ENCODE results near the gene SELENOI. TPM values are rescaled to one million over a fixed set of nuclear protein-coding genes. Genes with fewer than 3 reads are reported as not detected.
A peak's percentile ranks its signal among the peaks of the same experiment; 100 is the strongest.

SELENOI gene
- total RNA-seq, 1 donor from 2014 or later = 28.2 TPM

GRCh38 chr2:26340831-26341230 lies 5.1 kb upstream of the SELENOI start:
- no peak overlapping the region for H3K4me3 Mint-ChIP-seq (ENCODE audit: unreplicated experiment)
- H3K4me1 Mint-ChIP-seq (ENCODE audit: unreplicated experiment) = peaks cover 15% of the 10 kb centered on the region
- H3K36me3 Mint-ChIP-seq (ENCODE audit: low read depth, unreplicated experiment) = no peaks in the 10 kb centered on the region
- no peak for DNase-seq (ENCODE audit: low spot score)
- H3K9me3 Mint-ChIP-seq (ENCODE audit: unreplicated experiment) = no peaks in the 10 kb centered on the region
- H3K27ac Mint-ChIP-seq (ENCODE audit: unreplicated experiment) = no peak overlapping the region
- no peak for TF ChIP-seq CTCF (IDR thresholded peaks at IDR 0.05; ENCODE audit: unreplicated experiment)
- peaks cover 3% of the 10 kb centered on the region for H3K27me3 Mint-ChIP-seq (ENCODE audit: unreplicated experiment)

DNA sequence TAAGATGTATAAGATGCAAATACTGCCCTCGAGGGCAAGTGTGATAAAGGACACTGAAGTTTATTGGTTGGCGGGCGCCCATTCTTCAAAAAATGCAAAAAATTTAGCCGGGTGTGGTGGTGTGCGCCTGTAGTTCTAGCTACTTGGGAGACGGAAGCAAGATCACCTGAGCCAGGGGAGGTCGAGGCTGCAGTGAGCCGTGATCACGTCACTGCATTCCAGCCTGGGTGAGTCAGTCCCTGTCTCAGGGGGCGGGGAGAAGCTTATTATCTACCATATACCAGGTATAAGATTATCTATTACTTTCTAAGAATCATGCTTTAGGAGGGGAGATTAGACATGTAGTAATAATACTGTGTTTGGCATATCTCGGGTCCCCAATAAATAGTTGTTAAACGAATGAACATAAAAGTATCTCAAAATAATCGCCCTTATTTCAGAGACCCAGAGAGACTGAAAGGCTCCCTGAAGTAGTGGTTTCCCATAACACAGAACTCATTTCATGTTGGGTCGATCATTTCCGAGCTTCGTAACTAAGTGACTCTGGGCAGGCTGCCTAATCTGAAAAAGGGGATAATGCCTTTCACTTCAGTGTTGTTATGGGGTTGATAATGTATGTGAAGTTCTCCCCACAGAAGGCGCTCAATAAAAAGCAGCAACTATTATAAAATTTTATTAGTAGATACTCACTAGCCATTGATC lies 1.2 kb upstream of the SELENOI start:
- peak overlapping the region; percentile 99 for H3K4me3 Mint-ChIP-seq (ENCODE audit: unreplicated experiment)
- peak overlapping the region; percentile 99 for H3K27ac Mint-ChIP-seq (ENCODE audit: unreplicated experiment)
- no peak for TF ChIP-seq CTCF (IDR thresholded peaks at IDR 0.05; ENCODE audit: unreplicated experiment)
- peaks cover 30% of the 10 kb centered on the region for H3K4me1 Mint-ChIP-seq (ENCODE audit: unreplicated experiment)
- no peak for DNase-seq (ENCODE audit: low spot score)
- H3K9me3 Mint-ChIP-seq (ENCODE audit: unreplicated experiment) = no peaks in the 10 kb centered on the region
- no peaks in the 10 kb centered on the region for H3K36me3 Mint-ChIP-seq (ENCODE audit: low read depth, unreplicated experiment)
- peaks cover 1% of the 10 kb centered on the region for H3K27me3 Mint-ChIP-seq (ENCODE audit: unreplicated experiment)

- Mint-ChIP-seq H3K27me3 (ENCODE audit: unreplicated experiment) (peaks cover 1% of the 10 kb centered on the region), H3K9me3 (ENCODE audit: unreplicated experiment) (no peaks in the 10 kb centered on the region), H3K4me3 (ENCODE audit: unreplicated experiment) (peak overlapping the region; percentile 99), H3K4me1 (ENCODE audit: unreplicated experiment) (peaks cover 30% of the 10 kb centered on the region), H3K27ac (ENCODE audit: unreplicated experiment) (peak overlapping the region; percentile 99), H3K36me3 (ENCODE audit: low read depth, unreplicated experiment) (no peaks in the 10 kb centered on the region)
- DNase-seq (ENCODE audit: low spot score) = no peak
- no peak for TF ChIP-seq CTCF (IDR thresholded peaks at IDR 0.05; ENCODE audit: unreplicated experiment)
These were observed 729 bp upstream of the SELENOI start for GRCh38 chr2:26345283-26345544.

GRCh38 chr2:26346454-26347053 lies 611 bp downstream of the SELENOI start, which contains the start of gene ADGRF3:
ADGRF3 (minus strand) TSS chr2:26346789; CDS start chr2:26346234, 555 bp downstream.
- Mint-ChIP-seq H3K4me1 (ENCODE audit: unreplicated experiment) (peaks cover 30% of the 10 kb centered on the region), H3K27ac (ENCODE audit: unreplicated experiment) (peak within 1 kb of the TSS; percentile 99), H3K4me3 (ENCODE audit: unreplicated experiment) (peak within 1 kb of the TSS; percentile 99), H3K27me3 (ENCODE audit: unreplicated experiment) (peaks cover 1% of the 10 kb centered on the region), H3K9me3 (ENCODE audit: unreplicated experiment) (no peaks in the 10 kb centered on the region), H3K36me3 (ENCODE audit: low read depth, unreplicated experiment) (no peaks in the 10 kb centered on the region)
- TF ChIP-seq CTCF (IDR thresholded peaks at IDR 0.05; ENCODE audit: unreplicated experiment) = no peak
- peak; percentile 27 for DNase-seq (ENCODE audit: low spot score)

DNA sequence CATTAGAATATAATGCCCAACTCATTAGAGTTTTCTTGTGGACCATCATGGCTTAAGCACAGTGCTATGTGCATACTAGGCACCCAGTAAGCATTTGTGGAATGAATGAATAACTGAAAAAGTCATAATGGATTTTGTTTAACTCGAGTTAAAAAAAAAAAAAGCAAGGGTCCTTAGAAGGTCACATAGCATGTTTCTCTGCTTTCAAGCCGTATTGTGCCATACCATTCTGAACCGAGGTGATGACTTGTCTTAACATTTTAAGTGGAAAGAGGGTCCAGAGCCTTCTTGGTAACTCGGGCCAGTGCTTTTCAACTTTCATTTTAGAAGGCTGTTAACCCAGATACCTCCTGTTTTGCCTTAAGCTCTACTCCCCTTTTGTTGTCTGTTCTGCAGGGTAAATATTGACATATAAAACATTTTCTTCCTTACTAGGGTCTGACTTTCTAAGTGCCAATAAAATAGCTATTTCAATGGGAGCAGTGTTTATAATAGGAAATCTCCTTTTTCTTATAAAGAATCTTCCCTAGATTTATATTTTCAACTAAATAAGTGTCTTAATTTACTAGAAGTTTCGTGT lies 1.4 kb downstream of the SELENOI start:
- Mint-ChIP-seq H3K9me3 (ENCODE audit: unreplicated experiment) (no peaks in the 10 kb centered on the region), H3K4me3 (ENCODE audit: unreplicated experiment) (peak overlapping the region; percentile 99), H3K4me1 (ENCODE audit: unreplicated experiment) (peaks cover 30% of the 10 kb centered on the region), H3K27me3 (ENCODE audit: unreplicated experiment) (peaks cover 1% of the 10 kb centered on the region), H3K27ac (ENCODE audit: unreplicated experiment) (peak overlapping the region; percentile 31), H3K36me3 (ENCODE audit: low read depth, unreplicated experiment) (no peaks in the 10 kb centered on the region)
- DNase-seq (ENCODE audit: low spot score) = no peak
- TF ChIP-seq CTCF (IDR thresholded peaks at IDR 0.05; ENCODE audit: unreplicated experiment) = no peak

All from endothelial cell (in vitro differentiated cells).